Mesendoderm (in vitro differentiated cells): ENCODE data around the gene SMU1.

Source experiments
- DNase-seq: peaks from one replicate; pipeline ENCODE4 v3.0.0; 2013
- H2AK5ac ChIP-seq: 2 replicates; pipeline ENCODE4 v1.6.1; 2013; ENCODE audit warnings: low read length, inconsistent platforms
- H2BK120ac ChIP-seq: 2 replicates; pipeline ENCODE4 v1.6.1; 2013; ENCODE audit warnings: low read depth, mild to moderate bottlenecking, low read length, moderate library complexity, mixed read lengths
- H2BK15ac ChIP-seq: replicated peaks from 2 replicates; pipeline ENCODE4 v1.6.1; 2013; ENCODE audit warnings: low read depth, mild to moderate bottlenecking, moderate library complexity
- H2BK5ac ChIP-seq: 2 replicates; pipeline ENCODE4 v1.6.1; 2013; ENCODE audit warnings: low read length, inconsistent platforms
- H3K18ac ChIP-seq: 2 replicates; pipeline ENCODE4 v1.6.1; 2013; ENCODE audit warnings: mild to moderate bottlenecking, low read length, mixed read lengths
- H3K23ac ChIP-seq: one replicate; pipeline ENCODE4 v1.6.1; 2013; ENCODE audit warnings: low read length
- H3K27ac ChIP-seq: 2 replicates; pipeline ENCODE4 v1.5.1; 2013; ENCODE audit warnings: low read depth, mild to moderate bottlenecking, inconsistent platforms, low read length, moderate library complexity
- H3K27me3 ChIP-seq: 2 replicates; pipeline ENCODE4 v1.6.1; 2013; ENCODE audit warnings: low read length, control low read depth, mild to moderate bottlenecking, inconsistent platforms; ENCODE audit not compliant: insufficient read depth, poor library complexity
- H3K36me3 ChIP-seq: 2 replicates; pipeline ENCODE4 v1.6.1; 2013; ENCODE audit warnings: low read length, inconsistent platforms; ENCODE audit not compliant: control insufficient read depth, insufficient read depth
- H3K4ac ChIP-seq: one replicate; pipeline ENCODE4 v1.6.1; 2013; ENCODE audit warnings: low read depth, mild to moderate bottlenecking, low read length, moderate library complexity
- H3K4me1 ChIP-seq: 2 replicates; pipeline ENCODE4 v1.6.1; 2013; ENCODE audit warnings: low read depth, low read length, inconsistent platforms; ENCODE audit not compliant: control insufficient read depth
- H3K4me2 ChIP-seq: 2 replicates; pipeline ENCODE4 v1.6.1; 2013; ENCODE audit warnings: low read length
- H3K4me3 ChIP-seq: 2 replicates; pipeline ENCODE4 v1.5.1; 2013; ENCODE audit warnings: mild to moderate bottlenecking, low read length
- H3K56ac ChIP-seq: one replicate; pipeline ENCODE4 v1.6.1; 2013; ENCODE audit warnings: low read length
- H3K79me1 ChIP-seq: 2 replicates; pipeline ENCODE4 v1.6.1; 2013; ENCODE audit warnings: low read length, inconsistent platforms
- H3K79me2 ChIP-seq: 2 replicates; pipeline ENCODE4 v1.6.1; 2013; ENCODE audit warnings: mild to moderate bottlenecking, low read length; ENCODE audit not compliant: control insufficient read depth, insufficient read depth
- H3K9ac ChIP-seq: 2 replicates; pipeline ENCODE4 v1.6.1; 2013; ENCODE audit warnings: low read length, inconsistent platforms
- H4K5ac ChIP-seq: one replicate; pipeline ENCODE4 v1.6.1; 2013; ENCODE audit warnings: low read length
- H4K8ac ChIP-seq: one replicate; pipeline ENCODE4 v1.6.1; 2013; ENCODE audit warnings: low read depth, mild to moderate bottlenecking, control low read depth, low read length, moderate library complexity
- WGBS: extraction: QIAGEN DNeasy Blood & Tissue Kit; methylation state at CpG from one replicate; pipeline ENCODE4 v1.1.7; 2013; ENCODE audit warnings: low lambda C conversion rate, missing lambda C conversion rate; ENCODE audit not compliant: insufficient coverage; ENCODE audit errors: extremely low coverage; 5-methylcytosine and 5-hydroxymethylcytosine counted together

SMU1 gene

GRCh38 chr9:32992595-32993238 is 83.8 kb downstream of the SMU1 start:
- Histone ChIP-seq H3K4me1 (no peaks in the 10 kb centered on the region), H4K8ac (no peak overlapping the region), H3K79me1 (peaks cover 16% of the 10 kb centered on the region), H3K56ac (no peak overlapping the region), H3K9ac (no peak overlapping the region), H2BK120ac (no peak overlapping the region), H3K36me3 (peaks cover 4% of the 10 kb centered on the region), H2BK5ac (no peak overlapping the region), H3K23ac (no peak overlapping the region), H3K27ac (no peak overlapping the region), H3K4me2 (no peak overlapping the region), H3K27me3 (no peaks in the 10 kb centered on the region), H3K4ac (no peak overlapping the region), H3K79me2 (peaks cover 15% of the 10 kb centered on the region), H3K4me3 (no peak overlapping the region), H2BK15ac (no peak overlapping the region), H2AK5ac (no peak overlapping the region), H3K18ac (no peak overlapping the region), H4K5ac (no peak overlapping the region)
- no CpG with 5 or more reads among the region's 3 CpGs for WGBS
- no peak for DNase-seq

DNA sequence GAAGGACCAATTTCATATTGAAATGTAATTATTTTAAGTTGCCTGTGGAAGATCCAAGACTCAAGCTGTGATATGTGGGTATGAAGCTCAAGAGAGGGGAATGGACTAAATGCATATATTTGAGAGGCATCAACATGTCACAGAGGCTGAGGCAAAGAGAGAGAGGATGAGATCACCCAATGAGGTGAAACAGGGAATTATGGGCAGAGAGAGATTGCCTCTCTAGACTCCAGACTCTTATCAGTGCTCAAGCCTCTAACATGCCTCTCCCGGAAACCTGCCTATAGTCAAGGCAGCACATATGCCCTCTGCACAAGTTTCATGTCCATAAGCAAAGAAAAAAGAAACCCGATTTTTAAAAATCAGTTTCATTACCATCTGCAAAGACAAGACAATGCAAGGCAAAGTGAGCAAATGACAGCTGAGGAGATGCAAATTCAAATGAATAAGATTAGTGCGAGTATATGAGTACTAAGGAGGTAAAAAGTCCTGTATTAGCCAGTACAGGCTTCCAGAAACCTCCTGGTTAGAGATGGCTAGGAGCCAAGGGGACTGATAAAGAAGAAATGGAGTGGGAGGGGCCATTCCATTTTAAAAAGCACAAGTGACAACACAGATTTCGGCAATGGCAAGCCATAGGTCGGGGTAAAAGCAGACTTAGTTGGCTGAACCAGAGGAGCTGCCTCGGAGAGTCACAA is 84.4 kb downstream of the SMU1 start:
- no peak overlapping the region for H3K9ac ChIP-seq
- no peak overlapping the region for H4K8ac ChIP-seq
- no peak overlapping the region for H2BK15ac ChIP-seq
- H3K56ac ChIP-seq = no peak overlapping the region
- no peak overlapping the region for H3K4ac ChIP-seq
- no peak overlapping the region for H3K27ac ChIP-seq
- H3K79me2 ChIP-seq = peaks cover 10% of the 10 kb centered on the region
- H3K23ac ChIP-seq = no peak overlapping the region
- H4K5ac ChIP-seq = no peak overlapping the region
- H3K18ac ChIP-seq = no peak overlapping the region
- H3K4me2 ChIP-seq = no peak overlapping the region
- WGBS = no CpG with 5 or more reads among the region's 6 CpGs
- H3K27me3 ChIP-seq = no peaks in the 10 kb centered on the region
- H3K4me1 ChIP-seq = no peaks in the 10 kb centered on the region
- no peak overlapping the region for H2AK5ac ChIP-seq
- no peak for DNase-seq
- no peak overlapping the region for H2BK5ac ChIP-seq
- H3K36me3 ChIP-seq = peaks cover 4% of the 10 kb centered on the region
- H3K4me3 ChIP-seq = no peak overlapping the region
- H3K79me1 ChIP-seq = peaks cover 15% of the 10 kb centered on the region
- H2BK120ac ChIP-seq = no peak overlapping the region
